NOMO-1 treated with dmso at 0.1 percent for 144 hours (cell line): ENCODE results near the gene MCM8.

Source experiments
- DNase-seq: peaks from one replicate; lab custom pipeline; 2025; ENCODE audit not compliant: unreplicated experiment; lab: John Stamatoyannopoulos, UW

The MCM8 gene

GRCh38 chr20:5950271-5951031 is at the start of gene MCM8, which contains the start of gene TRMT6:
Gene MCM8 (plus strand): TSS chr20:5950652. CDS start chr20:5952016, 1,364 bp downstream.
Gene TRMT6 (minus strand): TSS chr20:5950533. CDS start chr20:5950405, 128 bp downstream.
- DNase-seq = peak; percentile 98

DNA sequence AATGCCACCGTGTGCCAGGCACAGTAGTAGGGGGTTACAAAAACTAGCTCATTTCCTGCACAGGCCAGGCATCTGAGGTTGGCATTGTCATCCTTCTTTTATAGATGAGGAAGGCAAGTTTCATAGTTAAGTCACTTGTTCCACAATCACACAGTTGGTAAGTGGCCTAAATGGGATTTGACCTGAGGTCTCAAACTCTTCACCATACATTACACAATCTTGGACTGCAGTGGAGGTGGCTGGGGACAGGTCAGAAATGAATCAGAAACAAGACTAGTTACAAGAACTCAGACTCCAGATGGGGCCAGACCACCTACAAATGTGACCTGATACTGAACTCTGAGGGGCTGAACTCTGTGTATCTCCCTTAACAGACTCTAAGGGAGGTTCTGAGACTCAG is 49.5 kb upstream of the MCM8 start:
- DNase-seq = no peak

DNA sequence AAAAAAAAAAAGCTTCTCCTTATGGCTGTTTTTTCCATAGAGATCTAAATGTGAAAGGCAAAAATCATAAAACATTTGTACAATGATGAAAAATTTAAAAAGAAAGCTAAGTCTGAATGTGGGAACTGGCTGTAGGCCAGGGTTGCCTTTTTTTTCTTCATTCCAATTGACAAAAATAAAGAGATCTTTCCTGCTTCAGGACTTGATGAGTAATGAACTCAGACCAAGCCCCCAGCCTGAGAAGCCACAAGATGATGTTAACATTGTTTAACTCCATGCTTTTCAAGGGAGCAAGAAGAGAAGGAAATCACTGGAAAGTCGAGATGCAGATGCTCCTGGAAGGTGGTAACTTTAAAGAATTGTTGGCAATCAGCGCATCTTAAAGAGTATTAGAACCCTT is 41.5 kb upstream of the MCM8 start:
- DNase-seq = no peak

DNA sequence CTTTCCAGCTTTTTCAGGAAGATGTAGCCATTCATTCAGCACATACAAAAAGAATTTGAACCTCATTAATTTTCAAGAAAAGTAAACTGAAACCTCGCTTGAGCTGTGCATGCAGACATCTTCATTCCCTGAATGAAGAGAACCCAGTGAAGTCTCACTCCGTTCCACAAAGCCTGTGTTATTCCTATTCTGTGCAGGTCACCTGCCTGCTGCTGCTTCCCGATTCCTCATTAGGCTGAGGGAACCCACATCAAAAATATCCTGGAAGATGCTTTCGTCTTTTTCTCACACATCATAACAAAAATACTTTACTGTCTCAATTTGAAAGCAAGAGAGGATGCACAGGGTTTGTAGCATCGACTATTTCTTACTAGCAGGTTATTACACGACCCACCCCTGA is 40.3 kb upstream of the MCM8 start:
- DNase-seq = no peak

GRCh38 chr20:5913166-5913565 is 37.3 kb upstream of the MCM8 start:
- no peak for DNase-seq

GRCh38 chr20:5914859-5915258 is 35.6 kb upstream of the MCM8 start:
- no peak for DNase-seq

- DNase-seq = no peak
These were observed 31.4 kb upstream of the MCM8 start for GRCh38 chr20:5918856-5919625.

GRCh38 chr20:5919626-5920544 is 30.6 kb upstream of the MCM8 start:
- DNase-seq = no peak

DNA sequence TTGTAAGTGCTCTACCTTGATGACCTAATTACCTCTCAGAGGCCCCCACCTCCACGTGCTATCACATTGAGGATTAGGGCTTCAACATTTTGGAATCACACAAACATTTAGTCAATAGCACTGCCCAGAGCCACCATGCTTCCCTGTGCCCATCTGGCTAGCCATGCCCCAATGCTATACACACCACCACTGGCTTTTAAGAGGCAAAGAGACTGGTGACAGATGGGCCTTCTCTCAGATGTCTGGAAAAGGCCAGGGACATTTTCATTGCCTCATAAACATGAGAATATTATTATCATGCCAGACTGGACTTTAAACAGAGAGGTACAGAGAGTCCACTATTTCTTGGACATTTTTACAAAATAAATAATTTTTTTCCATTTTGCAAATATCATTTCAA is 29.9 kb upstream of the MCM8 start:
- no peak for DNase-seq

GRCh38 chr20:5923493-5923892 is 27.0 kb upstream of the MCM8 start:
- peak; percentile 15 for DNase-seq

GRCh38 chr20:5925551-5925950 is 24.9 kb upstream of the MCM8 start:
- no peak for DNase-seq

- no peak for DNase-seq
These were observed 22.5 kb upstream of the MCM8 start for GRCh38 chr20:5927749-5928462.

GRCh38 chr20:5928836-5929715 is 21.4 kb upstream of the MCM8 start:
- no peak for DNase-seq

DNA sequence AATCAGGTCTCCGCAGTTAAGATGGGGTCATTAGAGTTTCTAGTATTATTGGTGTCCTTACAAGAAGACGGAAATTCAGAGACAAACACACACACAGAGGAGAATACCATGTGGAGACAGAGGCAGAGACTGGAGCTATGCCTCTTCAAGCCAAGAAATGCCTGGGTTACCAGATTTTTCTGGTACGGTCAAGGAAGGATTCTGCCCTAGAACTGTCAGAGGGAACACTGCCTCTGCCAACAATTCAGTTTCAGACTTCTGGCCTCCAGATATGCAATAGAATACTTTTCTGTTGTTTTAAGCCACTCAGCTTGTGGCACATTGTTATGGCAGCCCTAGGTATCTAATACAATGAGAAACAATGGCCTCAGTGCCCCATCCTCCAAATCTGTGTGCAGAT is 19.0 kb upstream of the MCM8 start:
- DNase-seq = no peak

DNA sequence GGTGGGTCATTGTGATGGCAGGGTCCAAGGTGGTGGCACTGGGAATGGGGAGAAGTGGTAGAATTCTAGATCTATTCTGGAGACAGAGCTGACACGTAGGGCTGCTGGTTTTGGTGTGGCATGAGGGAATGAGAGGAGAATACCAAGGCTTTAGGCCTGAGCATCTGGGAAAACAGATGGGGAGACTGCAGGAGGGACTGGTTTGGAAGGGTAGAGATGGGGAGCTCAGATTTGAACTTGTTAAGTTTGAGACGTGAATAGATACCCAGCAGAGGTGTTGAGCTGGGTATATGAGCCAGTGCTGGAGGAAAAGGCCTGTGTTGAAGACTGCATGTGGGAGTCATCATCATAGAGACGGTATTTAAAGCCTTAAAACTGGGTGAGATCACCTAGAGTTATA is 17.7 kb upstream of the MCM8 start:
- DNase-seq = no peak

GRCh38 chr20:5933802-5934436 is 16.5 kb upstream of the MCM8 start:
- peak; percentile 13 for DNase-seq

- DNase-seq = no peak
These were observed 15.1 kb upstream of the MCM8 start for GRCh38 chr20:5935384-5935783.

DNA sequence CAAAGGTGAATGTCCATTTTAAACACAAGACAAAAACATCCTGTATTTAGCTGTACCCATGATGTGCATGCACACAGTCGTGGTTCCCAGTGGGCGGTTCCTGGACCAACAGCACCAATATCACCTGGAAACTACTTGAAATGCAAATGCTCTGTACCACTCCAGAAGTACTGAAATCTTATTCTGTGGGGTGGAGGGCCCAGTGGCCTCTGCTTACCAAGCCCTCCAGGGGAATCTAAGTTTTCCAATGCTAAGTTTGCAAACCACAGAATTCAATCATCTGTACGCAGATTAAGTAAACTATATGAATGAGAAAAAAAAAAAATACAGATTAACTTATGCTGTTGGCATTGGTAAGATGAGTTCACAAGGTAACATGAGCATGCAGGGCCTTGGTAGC is 14.2 kb upstream of the MCM8 start:
- DNase-seq = no peak

GRCh38 chr20:5938456-5939029 is 11.9 kb upstream of the MCM8 start:
- no peak for DNase-seq
